22Rv1 (cell line): ENCODE data around the gene TMEM132D.

Source experiments
- H3K27ac ChIP-seq: fragments of 450-650 bp; 2 replicates; pipeline ENCODE4 v1.5.1; 2017
- ZFX ChIP-seq: fragments of 450-650 bp; IDR thresholded peaks from 2 replicates; pipeline ENCODE4 v1.6.1; 2017; ENCODE audit warnings: antibody characterized with exemption, borderline replicate concordance
- TF ChIP-seq, protein P1 (sequence below): fragments of 450-650 bp; IDR thresholded peaks from 2 replicates; pipeline ENCODE4 v1.5.1; 2017; ENCODE audit warnings: mild to moderate bottlenecking

Gene TMEM132D

DNA sequence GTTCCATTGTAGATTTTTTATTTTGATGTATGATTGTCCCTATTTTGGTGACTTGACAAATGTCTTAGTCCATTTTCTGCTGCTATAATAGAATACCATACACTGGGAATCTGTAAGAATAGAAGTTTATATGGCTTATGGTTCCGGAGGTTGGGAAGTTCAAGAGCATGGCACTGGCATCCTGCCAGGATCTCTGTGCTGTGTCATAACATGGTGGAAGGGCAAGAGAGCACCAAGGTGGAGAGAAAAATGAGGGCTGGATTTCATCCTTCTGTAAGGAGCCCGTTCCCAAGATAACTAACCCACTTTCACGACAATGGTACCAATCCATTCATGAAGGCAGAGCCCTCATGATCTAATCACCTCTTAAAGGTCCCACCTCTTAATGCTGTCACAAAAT, 176.7 kb downstream of the TMEM132D start:
- no peak for TF ChIP-seq ZFX
- H3K27ac ChIP-seq = no peak overlapping the region

DNA sequence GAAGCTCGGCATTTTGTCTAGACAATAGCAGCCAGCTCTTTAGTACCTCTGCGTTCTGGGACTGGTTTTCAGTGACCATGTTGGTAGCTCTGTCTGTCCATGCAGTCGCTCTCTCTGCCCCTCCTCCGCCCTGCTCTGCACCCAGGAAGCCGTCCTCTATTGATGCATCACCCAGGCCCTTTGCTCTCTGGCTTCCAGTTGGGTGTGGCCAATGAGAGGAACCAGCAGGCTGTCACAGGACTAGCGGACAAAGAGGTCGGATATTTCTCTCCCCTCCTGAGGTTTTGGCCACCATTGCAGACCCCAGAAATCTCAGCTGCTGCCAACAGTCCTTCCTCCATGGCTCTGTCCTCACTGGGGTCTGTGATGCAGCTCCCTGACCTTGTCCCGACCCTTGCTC, 180.6 kb downstream of the TMEM132D start:
- no peak for TF ChIP-seq ZFX
- TF ChIP-seq, protein P1, sequence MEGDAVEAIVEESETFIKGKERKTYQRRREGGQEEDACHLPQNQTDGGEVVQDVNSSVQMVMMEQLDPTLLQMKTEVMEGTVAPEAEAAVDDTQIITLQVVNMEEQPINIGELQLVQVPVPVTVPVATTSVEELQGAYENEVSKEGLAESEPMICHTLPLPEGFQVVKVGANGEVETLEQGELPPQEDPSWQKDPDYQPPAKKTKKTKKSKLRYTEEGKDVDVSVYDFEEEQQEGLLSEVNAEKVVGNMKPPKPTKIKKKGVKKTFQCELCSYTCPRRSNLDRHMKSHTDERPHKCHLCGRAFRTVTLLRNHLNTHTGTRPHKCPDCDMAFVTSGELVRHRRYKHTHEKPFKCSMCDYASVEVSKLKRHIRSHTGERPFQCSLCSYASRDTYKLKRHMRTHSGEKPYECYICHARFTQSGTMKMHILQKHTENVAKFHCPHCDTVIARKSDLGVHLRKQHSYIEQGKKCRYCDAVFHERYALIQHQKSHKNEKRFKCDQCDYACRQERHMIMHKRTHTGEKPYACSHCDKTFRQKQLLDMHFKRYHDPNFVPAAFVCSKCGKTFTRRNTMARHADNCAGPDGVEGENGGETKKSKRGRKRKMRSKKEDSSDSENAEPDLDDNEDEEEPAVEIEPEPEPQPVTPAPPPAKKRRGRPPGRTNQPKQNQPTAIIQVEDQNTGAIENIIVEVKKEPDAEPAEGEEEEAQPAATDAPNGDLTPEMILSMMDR = no peak
- H3K27ac ChIP-seq = no peak overlapping the region

DNA sequence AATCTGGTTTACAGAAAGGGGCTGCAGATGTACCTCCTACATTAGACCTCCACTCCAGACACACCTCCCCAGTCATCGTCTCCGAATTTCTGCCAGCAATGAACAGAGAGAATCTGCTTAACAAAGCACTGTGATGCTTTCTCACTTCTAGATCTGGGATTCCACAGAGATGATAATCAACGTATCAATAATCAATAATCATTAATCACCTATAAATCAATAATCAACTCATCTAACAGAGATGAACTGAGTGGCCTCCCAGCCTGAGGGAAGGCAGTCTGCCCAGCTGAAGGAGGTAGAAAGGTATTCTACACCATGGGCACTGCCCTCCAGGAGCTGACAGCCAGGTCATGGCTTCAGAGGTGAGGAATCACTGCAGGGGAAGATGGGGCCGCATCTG, 183.2 kb downstream of the TMEM132D start:
- TF ChIP-seq, protein P1 = no peak
- TF ChIP-seq ZFX = no peak

DNA sequence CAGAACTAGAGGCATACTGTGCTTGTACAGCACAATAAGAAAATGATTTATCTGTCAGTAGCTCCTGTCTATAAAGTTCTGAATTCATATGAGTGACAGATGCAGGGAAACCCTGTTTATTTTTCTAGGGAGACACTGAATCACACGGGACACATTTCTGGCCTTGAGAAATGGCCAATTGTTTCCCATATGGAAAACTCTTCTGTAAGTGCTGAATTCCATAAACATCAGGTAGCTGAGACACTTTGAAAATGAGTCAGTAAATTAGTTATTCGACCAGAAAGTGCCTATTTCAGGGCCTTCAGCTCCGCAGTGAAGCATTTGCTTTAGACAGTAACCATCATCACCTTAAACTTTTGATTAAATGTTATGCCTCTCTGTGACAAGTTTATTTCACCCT, 184.4 kb downstream of the TMEM132D start:
- no peak overlapping the region for H3K27ac ChIP-seq

More for the DNA sequence above, 183.2 kb downstream of the TMEM132D start:
- H3K27ac ChIP-seq = no peak overlapping the region

DNA sequence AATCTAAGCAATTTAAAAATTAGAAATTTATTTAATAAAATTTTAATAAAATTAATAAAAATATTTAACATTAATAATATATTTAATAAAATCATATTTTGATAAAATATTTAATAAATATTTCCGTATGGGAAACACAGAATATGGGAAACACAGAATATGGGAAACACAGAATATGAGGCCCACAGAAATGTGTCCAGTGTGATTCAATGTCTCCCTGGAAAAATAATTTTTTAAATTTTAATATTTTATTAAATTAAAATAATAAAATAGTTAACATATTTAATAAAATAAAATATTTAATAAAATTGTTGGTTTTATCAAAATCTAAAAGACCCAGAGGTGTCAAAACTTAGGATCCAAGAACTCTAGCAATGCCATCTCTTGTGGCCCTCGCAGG, 186.4 kb downstream of the TMEM132D start:
- TF ChIP-seq ZFX = no peak

More for the DNA sequence above, 184.4 kb downstream of the TMEM132D start:
- TF ChIP-seq ZFX = no peak
- TF ChIP-seq, protein P1 = no peak

DNA sequence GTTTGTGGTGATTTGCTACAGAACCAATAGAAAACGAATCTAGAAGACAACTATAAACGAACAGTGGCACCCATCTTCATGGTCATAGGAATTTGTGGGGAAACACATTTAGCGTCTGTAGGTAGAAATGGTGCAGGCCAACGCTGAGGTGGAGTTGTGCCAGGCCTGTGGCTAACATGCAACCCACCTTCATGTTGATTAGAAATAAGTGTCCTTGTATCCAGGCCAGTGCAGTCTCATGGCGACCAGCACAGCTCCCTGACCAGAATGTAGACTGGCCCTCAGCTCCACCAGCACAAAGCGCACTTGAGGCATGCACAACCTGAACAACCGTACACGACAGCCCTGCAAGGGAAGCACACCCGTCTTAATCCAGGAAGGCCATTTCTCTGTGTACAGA, 187.0 kb downstream of the TMEM132D start:
- H3K27ac ChIP-seq = no peak overlapping the region
- no peak for TF ChIP-seq ZFX
- TF ChIP-seq, protein P1 = no peak

More for the DNA sequence above, 186.4 kb downstream of the TMEM132D start:
- H3K27ac ChIP-seq = no peak overlapping the region

DNA sequence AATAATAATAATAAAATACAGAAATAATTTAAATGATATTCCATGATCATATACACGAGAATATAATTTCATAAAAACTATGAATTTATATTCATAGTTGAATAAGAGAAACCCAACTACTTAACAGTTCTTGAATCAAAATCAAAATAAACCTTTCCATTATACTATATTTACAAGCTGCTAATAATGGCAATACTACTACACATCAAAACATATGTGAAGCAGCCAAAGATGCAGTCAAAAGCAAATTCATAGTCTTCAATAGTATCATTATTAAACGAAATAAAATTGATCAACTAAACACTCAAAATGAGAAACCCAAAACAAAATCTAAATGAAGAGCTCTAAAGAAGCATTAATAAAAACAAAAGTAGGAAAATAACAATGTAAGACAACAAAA, 197.1 kb downstream of the TMEM132D start:
- TF ChIP-seq ZFX = no peak
- TF ChIP-seq, protein P1 = no peak
- no peak overlapping the region for H3K27ac ChIP-seq

DNA sequence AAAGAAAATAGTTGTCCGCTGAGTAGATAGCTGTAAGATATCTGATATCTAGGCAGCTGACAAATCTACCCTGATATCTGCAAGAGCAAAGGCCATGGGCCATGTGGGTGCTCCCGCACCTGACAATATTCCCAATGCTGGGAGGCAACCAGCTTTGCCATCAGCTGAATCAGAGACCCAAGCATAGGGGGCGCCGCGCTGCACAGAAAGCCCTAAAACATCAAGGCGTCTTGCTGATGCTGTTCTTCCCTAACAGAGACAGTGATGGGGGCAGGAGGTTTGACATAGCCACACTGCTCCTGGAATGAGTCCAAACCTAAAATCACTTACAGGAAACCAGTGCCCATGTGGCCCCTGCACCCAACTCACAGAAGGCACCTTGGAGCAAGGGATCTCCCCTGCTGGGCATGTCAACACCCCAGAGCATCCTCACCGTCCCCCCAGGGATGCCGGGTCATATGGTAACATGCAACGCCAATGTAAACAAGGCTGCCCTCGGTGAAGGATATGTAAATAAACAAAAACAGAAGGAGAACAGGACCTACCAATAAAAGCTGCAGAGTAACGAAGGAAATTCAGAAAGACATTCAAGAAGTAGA, 199.5 kb downstream of the TMEM132D start:
- no peak overlapping the region for H3K27ac ChIP-seq
- TF ChIP-seq ZFX = no peak
- TF ChIP-seq, protein P1 = no peak; the same call in 1 of the 2 replicates
